SK-N-SH treated with all-trans-retinoic acid at 6 μM for 48 hours (cell line): ENCODE results near the gene ZNF280C.

ENCODE experiments used
- ATAC-seq: fragments of 200-7000 bp; cut with Tn5 transposase; 3 replicates; pipeline ENCODE4 v1.9.1; 2020; ENCODE audit warnings: mild to moderate bottlenecking, moderate library complexity
- ARNTL ChIP-seq: fragments of 450-650 bp; formaldehyde crosslinking; IDR thresholded peaks from 2 replicates; pipeline ENCODE4 v1.5.0; 2020; ENCODE audit warnings: low read depth, mild to moderate bottlenecking, moderate library complexity, borderline replicate concordance
- BACH2 ChIP-seq: fragments of 250-450 bp; sonication (Bioruptor Pico); IDR thresholded peaks from 2 replicates; pipeline ENCODE4 v1.9.0; 2021; ENCODE audit warnings: mild to moderate bottlenecking, borderline replicate concordance
- CSDC2 ChIP-seq: fragments of 250-450 bp; sonication (Bioruptor Pico); IDR thresholded peaks from 2 replicates; pipeline ENCODE4 v1.5.0; 2020; ENCODE audit warnings: mild to moderate bottlenecking, moderate library complexity
- GLIS3 ChIP-seq: fragments of 250-450 bp; sonication (Bioruptor Pico); IDR thresholded peaks from 2 replicates; pipeline ENCODE4 v1.5.0; 2020; ENCODE audit warnings: mild to moderate bottlenecking, moderate library complexity
- ISL1 ChIP-seq: fragments of 250-450 bp; sonication (Bioruptor Pico); IDR thresholded peaks from 2 replicates; pipeline ENCODE4 v2.1.2; 2022; ENCODE audit warnings: mild to moderate bottlenecking, moderate library complexity
- OSR1 ChIP-seq: fragments of 250-450 bp; sonication (Bioruptor Pico); IDR thresholded peaks from 2 replicates; pipeline ENCODE4 v1.8.0; 2022; ENCODE audit warnings: moderate library complexity, mild to moderate bottlenecking, inconsistent platforms
- PPARA ChIP-seq: fragments of 250-450 bp; sonication (Bioruptor Pico); IDR thresholded peaks from 2 replicates; pipeline ENCODE4 v1.5.0; 2020; ENCODE audit warnings: mild to moderate bottlenecking, borderline replicate concordance
- RARB ChIP-seq: fragments of 250-450 bp; sonication (Bioruptor Pico); IDR thresholded peaks from 2 replicates; pipeline ENCODE4 v1.8.0; 2021; ENCODE audit warnings: mild to moderate bottlenecking, moderate library complexity
- SNAI2 ChIP-seq: fragments of 250-450 bp; sonication (Bioruptor Pico); IDR thresholded peaks from 2 replicates; pipeline ENCODE4 v1.5.0; 2020; ENCODE audit warnings: mild to moderate bottlenecking, moderate library complexity
- TCF4 ChIP-seq: fragments of 250-450 bp; sonication (Bioruptor Pico); IDR thresholded peaks from 2 replicates; pipeline ENCODE4 v1.8.0; 2021; ENCODE audit warnings: mild to moderate bottlenecking, moderate library complexity, borderline replicate concordance
- TOX ChIP-seq: fragments of 250-450 bp; sonication (Bioruptor Pico); IDR thresholded peaks from 2 replicates; pipeline ENCODE4 v1.8.0; 2021; ENCODE audit warnings: mild to moderate bottlenecking, moderate library complexity, borderline replicate concordance
- ZC3H10 ChIP-seq: fragments of 250-450 bp; sonication (Bioruptor Pico); IDR thresholded peaks from 2 replicates; pipeline ENCODE4 v1.5.1; 2021; ENCODE audit warnings: mild to moderate bottlenecking, moderate library complexity
- ZFP3 ChIP-seq: fragments of 250-450 bp; sonication (Bioruptor Pico); IDR thresholded peaks from 2 replicates; pipeline ENCODE4 v1.5.0; 2020; ENCODE audit warnings: mild to moderate bottlenecking, moderate library complexity
- ZFP30 ChIP-seq: fragments of 450-650 bp; formaldehyde crosslinking; IDR thresholded peaks from 2 replicates; pipeline ENCODE4 v1.5.0; 2022; ENCODE audit warnings: mild to moderate bottlenecking, moderate library complexity
- ZNF565 ChIP-seq: fragments of 450-650 bp; formaldehyde crosslinking; conservative IDR thresholded peaks from 2 replicates; pipeline ENCODE4 v1.5.0; 2020; ENCODE audit warnings: low read depth, mild to moderate bottlenecking, moderate library complexity
- ZNF70 ChIP-seq: fragments of 450-650 bp; formaldehyde crosslinking; IDR thresholded peaks from 2 replicates; pipeline ENCODE4 v1.5.0; 2020; ENCODE audit warnings: mild to moderate bottlenecking, moderate library complexity
- ZNF8 ChIP-seq: fragments of 450-650 bp; formaldehyde crosslinking; IDR thresholded peaks from 2 replicates; pipeline ENCODE4 v1.5.0; 2020; ENCODE audit warnings: mild to moderate bottlenecking, moderate library complexity
- TF ChIP-seq, protein P1 (sequence below): fragments of 250-450 bp; sonication (Bioruptor Pico); IDR thresholded peaks from 2 replicates; pipeline ENCODE4 v1.8.0; 2021; ENCODE audit warnings: low read depth, mild to moderate bottlenecking, moderate library complexity, borderline replicate concordance
- TF ChIP-seq, protein P2 (sequence below): fragments of 250-450 bp; sonication (Bioruptor Pico); IDR thresholded peaks from 2 replicates; pipeline ENCODE4 v1.5.0; 2020; ENCODE audit warnings: mild to moderate bottlenecking, moderate library complexity
- TF ChIP-seq, protein P3 (sequence below): fragments of 250-450 bp; sonication (Bioruptor Pico); IDR thresholded peaks from 2 replicates; pipeline ENCODE4 v1.8.0; 2020; ENCODE audit warnings: mild to moderate bottlenecking, moderate library complexity, borderline replicate concordance
- TF ChIP-seq, protein P4 (sequence below): fragments of 250-450 bp; sonication (Bioruptor Pico); IDR thresholded peaks from 2 replicates; pipeline ENCODE4 v1.5.1; 2021; ENCODE audit warnings: mild to moderate bottlenecking, moderate library complexity
- TF ChIP-seq, protein P5 (sequence below): fragments of 250-450 bp; sonication (Bioruptor Pico); IDR thresholded peaks from 2 replicates; pipeline ENCODE4 v1.5.1; 2020; ENCODE audit warnings: low read depth, mild to moderate bottlenecking, moderate library complexity

ZNF280C gene

DNA sequence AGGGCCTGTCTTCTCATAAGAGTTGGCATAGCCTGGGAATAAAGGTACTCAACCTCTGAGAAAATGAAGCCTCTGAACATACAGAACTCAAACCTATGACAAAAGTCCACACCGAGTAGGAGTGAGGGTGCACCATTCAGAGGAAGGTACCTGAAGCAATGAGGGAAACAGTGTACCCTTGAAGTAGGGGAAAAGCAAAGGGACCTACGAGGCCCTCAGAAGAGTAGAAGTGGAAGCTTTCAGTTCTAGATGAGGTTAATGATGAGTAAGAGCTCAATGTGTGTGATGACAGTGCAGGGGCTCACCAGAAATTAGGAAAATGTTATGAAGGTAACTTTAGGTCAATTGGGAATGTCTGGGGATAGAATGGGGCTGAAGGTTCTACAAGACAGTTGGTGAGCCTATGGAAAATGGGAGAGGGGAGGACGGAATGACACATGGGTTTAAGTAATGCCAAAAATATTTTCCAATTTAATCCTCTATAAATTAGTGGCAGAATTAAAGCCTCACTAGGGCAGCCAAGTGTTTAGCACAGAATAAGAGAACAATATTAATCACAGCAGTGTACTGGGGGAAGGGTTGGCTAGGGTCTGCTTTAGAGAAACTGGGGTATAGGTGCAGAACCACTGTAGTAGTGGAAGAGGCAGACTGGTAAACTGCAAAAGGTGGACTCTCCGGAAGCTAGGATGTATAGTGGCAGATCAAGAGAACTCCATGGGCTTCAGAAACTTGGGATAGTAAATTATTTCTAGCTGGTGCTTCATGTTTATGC, 57.1 kb downstream of the ZNF280C start:
- TF ChIP-seq, protein P1, sequence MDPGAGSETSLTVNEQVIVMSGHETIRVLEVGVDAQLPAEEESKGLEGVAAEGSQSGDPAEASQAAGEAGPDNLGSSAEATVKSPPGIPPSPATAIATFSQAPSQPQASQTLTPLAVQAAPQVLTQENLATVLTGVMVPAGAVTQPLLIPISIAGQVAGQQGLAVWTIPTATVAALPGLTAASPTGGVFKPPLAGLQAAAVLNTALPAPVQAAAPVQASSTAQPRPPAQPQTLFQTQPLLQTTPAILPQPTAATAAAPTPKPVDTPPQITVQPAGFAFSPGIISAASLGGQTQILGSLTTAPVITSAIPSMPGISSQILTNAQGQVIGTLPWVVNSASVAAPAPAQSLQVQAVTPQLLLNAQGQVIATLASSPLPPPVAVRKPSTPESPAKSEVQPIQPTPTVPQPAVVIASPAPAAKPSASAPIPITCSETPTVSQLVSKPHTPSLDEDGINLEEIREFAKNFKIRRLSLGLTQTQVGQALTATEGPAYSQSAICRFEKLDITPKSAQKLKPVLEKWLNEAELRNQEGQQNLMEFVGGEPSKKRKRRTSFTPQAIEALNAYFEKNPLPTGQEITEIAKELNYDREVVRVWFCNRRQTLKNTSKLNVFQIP (CRISPR knock-in tag): no peak
- no peak for TF ChIP-seq SNAI2 (CRISPR knock-in tag)
- no peak for TF ChIP-seq ZFP3
- TF ChIP-seq PPARA (CRISPR knock-in tag): no peak
- no peak for TF ChIP-seq OSR1 (CRISPR knock-in tag)
- TF ChIP-seq ARNTL: no peak
- no peak for TF ChIP-seq GLIS3 (CRISPR knock-in tag)
- TF ChIP-seq TOX (CRISPR knock-in tag): no peak
- no peak for TF ChIP-seq CSDC2 (CRISPR knock-in tag)
- no peak for TF ChIP-seq ISL1 (CRISPR knock-in tag)
- TF ChIP-seq, protein P2, sequence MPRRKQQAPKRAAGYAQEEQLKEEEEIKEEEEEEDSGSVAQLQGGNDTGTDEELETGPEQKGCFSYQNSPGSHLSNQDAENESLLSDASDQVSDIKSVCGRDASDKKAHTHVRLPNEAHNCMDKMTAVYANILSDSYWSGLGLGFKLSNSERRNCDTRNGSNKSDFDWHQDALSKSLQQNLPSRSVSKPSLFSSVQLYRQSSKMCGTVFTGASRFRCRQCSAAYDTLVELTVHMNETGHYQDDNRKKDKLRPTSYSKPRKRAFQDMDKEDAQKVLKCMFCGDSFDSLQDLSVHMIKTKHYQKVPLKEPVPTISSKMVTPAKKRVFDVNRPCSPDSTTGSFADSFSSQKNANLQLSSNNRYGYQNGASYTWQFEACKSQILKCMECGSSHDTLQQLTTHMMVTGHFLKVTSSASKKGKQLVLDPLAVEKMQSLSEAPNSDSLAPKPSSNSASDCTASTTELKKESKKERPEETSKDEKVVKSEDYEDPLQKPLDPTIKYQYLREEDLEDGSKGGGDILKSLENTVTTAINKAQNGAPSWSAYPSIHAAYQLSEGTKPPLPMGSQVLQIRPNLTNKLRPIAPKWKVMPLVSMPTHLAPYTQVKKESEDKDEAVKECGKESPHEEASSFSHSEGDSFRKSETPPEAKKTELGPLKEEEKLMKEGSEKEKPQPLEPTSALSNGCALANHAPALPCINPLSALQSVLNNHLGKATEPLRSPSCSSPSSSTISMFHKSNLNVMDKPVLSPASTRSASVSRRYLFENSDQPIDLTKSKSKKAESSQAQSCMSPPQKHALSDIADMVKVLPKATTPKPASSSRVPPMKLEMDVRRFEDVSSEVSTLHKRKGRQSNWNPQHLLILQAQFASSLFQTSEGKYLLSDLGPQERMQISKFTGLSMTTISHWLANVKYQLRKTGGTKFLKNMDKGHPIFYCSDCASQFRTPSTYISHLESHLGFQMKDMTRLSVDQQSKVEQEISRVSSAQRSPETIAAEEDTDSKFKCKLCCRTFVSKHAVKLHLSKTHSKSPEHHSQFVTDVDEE (CRISPR knock-in tag): no peak
- no peak for TF ChIP-seq ZNF565 (CRISPR knock-in tag)
- TF ChIP-seq ZFP30: no peak
- no peak for ATAC-seq

DNA sequence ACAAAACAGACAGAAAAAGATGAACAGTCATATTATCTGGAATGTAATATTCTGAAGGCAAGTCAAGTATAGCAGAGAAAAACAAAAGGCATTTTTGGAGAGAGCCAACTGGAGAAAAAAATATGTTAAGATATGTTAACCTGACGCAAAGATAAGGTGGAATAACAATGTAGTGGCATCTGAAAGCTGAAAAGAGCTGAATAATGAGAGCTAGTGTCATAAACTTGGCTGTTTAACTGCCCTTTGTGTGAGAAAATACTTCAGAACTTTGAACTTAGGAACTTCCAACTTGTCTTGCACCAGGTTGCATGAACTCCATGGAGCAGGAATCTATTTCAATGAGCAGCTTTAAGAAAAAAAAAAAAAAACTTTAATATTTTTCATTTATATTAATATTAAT, 64.1 kb downstream of the ZNF280C start:
- TF ChIP-seq RARB (CRISPR knock-in tag) (no peak), GLIS3 (CRISPR knock-in tag) (no peak), TCF4 (no peak), ZFP3 (no peak), ZC3H10 (CRISPR knock-in tag) (no peak), TOX (CRISPR knock-in tag) (no peak), ZNF8 (CRISPR knock-in tag) (no peak), ZNF70 (CRISPR knock-in tag) (no peak), ZFP30 (no peak), ZNF565 (CRISPR knock-in tag) (no peak), ARNTL (no peak), BACH2 (CRISPR knock-in tag) (no peak)
- TF ChIP-seq, protein P1 (CRISPR knock-in tag): no peak
- TF ChIP-seq, protein P3, sequence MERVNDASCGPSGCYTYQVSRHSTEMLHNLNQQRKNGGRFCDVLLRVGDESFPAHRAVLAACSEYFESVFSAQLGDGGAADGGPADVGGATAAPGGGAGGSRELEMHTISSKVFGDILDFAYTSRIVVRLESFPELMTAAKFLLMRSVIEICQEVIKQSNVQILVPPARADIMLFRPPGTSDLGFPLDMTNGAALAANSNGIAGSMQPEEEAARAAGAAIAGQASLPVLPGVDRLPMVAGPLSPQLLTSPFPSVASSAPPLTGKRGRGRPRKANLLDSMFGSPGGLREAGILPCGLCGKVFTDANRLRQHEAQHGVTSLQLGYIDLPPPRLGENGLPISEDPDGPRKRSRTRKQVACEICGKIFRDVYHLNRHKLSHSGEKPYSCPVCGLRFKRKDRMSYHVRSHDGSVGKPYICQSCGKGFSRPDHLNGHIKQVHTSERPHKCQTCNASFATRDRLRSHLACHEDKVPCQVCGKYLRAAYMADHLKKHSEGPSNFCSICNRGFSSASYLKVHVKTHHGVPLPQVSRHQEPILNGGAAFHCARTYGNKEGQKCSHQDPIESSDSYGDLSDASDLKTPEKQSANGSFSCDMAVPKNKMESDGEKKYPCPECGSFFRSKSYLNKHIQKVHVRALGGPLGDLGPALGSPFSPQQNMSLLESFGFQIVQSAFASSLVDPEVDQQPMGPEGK (CRISPR knock-in tag): no peak
- TF ChIP-seq, all 23 proteins: peak for 0
- ATAC-seq: no peak

DNA sequence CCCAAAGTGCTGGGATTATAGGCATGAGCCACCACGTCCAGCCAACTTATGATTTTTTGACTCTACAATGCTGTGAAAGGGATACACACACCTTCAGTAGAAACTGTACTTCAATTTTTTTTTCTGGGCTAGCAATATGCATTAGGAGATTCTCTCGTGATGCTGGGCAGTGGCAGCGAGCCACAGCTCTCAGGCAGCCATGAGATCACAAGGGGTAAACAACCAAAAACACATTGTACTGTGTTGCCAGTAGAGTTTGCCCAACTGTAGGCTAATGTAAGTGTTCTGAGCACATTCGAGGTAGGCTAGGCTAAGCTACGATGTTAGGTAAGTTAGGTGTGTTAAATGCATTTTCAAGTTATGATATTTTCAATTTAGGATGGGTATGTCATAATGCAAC, 71.2 kb downstream of the ZNF280C start:
- TF ChIP-seq ZFP30: no peak
- TF ChIP-seq ISL1 (CRISPR knock-in tag): no peak
- TF ChIP-seq, protein P4, sequence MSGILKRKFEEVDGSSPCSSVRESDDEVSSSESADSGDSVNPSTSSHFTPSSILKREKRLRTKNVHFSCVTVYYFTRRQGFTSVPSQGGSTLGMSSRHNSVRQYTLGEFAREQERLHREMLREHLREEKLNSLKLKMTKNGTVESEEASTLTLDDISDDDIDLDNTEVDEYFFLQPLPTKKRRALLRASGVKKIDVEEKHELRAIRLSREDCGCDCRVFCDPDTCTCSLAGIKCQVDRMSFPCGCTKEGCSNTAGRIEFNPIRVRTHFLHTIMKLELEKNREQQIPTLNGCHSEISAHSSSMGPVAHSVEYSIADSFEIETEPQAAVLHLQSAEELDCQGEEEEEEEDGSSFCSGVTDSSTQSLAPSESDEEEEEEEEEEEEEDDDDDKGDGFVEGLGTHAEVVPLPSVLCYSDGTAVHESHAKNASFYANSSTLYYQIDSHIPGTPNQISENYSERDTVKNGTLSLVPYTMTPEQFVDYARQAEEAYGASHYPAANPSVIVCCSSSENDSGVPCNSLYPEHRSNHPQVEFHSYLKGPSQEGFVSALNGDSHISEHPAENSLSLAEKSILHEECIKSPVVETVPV (CRISPR knock-in tag): no peak
- TF ChIP-seq ZFP3: no peak
- no peak for TF ChIP-seq PPARA (CRISPR knock-in tag)
- no peak for TF ChIP-seq SNAI2 (CRISPR knock-in tag)
- no peak for TF ChIP-seq TCF4
- no peak for TF ChIP-seq TOX (CRISPR knock-in tag)
- TF ChIP-seq, protein P5, sequence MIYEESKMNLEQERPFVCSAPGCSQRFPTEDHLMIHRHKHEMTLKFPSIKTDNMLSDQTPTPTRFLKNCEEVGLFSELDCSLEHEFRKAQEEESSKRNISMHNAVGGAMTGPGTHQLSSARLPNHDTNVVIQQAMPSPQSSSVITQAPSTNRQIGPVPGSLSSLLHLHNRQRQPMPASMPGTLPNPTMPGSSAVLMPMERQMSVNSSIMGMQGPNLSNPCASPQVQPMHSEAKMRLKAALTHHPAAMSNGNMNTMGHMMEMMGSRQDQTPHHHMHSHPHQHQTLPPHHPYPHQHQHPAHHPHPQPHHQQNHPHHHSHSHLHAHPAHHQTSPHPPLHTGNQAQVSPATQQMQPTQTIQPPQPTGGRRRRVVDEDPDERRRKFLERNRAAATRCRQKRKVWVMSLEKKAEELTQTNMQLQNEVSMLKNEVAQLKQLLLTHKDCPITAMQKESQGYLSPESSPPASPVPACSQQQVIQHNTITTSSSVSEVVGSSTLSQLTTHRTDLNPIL (CRISPR knock-in tag): no peak
- no peak for TF ChIP-seq ZNF565 (CRISPR knock-in tag)
- TF ChIP-seq, protein P1 (CRISPR knock-in tag): no peak
- TF ChIP-seq OSR1 (CRISPR knock-in tag): no peak
- TF ChIP-seq BACH2 (CRISPR knock-in tag): no peak
- peak; percentile 41; the same call in 2 of the 3 replicates for ATAC-seq
